ENCODE results near the gene SLC6A11. TPM values are rescaled to one million over a fixed set of nuclear protein-coding genes. Genes with fewer than 3 reads are reported as not detected.

The SLC6A11 gene
- total and polyA plus RNA-seq, 2 of the 13 experiments (the other 11 are each of a cell fraction or from before 2014, with no cell fraction given), result 17.9 to 34.5 TPM

- no peak overlapping the region for H3K4me3 ChIP-seq (replicated peaks in 1 of 3; ENCODE audit: insufficient read depth in 1 of 3, low read depth in 2 of 3, low read length in 3 of 3)
- TF ChIP-seq CCAR2 (optimal IDR thresholded peaks at IDR 0.05; ENCODE audit: low read depth, low read length) (no peak), ZNF713 (CRISPR knock-in tag; IDR thresholded peaks at IDR 0.05) (no peak), NFYB (CRISPR knock-in tag; IDR thresholded peaks at IDR 0.05) (0 out of 2 replicates have a peak, but pooled peaks have one; percentile 20), ZNF329 (CRISPR knock-in tag; IDR thresholded peaks at IDR 0.05; ENCODE audit: low read depth) (peak; percentile 97), USF2 (IDR thresholded peaks at IDR 0.05; ENCODE audit: low read depth, low read length) (peak; percentile 34; the same call in 1 of the 2 replicates), USF2 (CRISPR knock-in tag; IDR thresholded peaks at IDR 0.05; ENCODE audit: borderline replicate concordance) (peak; percentile 45; the same call in 1 of the 2 replicates), ZNF564 (CRISPR knock-in tag; IDR thresholded peaks at IDR 0.05) (no peak), NFYC (CRISPR knock-in tag; IDR thresholded peaks at IDR 0.05) (peak; percentile 48; the same call in 1 of the 2 replicates)
- FAIRE-seq (no peak), DNase-seq (ENCODE audit: low spot score) (no peak), ATAC-seq (no peak)
- intact Hi-C loops (cut with micrococcal nuclease; ENCODE audit: unreplicated experiment), result no loop called here
- in situ Hi-C loops (cut with HindIII; ENCODE audit: extremely low pct_ligation_motif_present, low pct_unique_long_range_greater_than_20kb), result no loop called here
- no peak overlapping the region for H3K27ac ChIP-seq (ENCODE audit: extremely low read length, insufficient read depth, low read length)
- no peak overlapping the region for H2AFZ ChIP-seq (ENCODE audit: low read length)
- no peaks in the 10 kb centered on the region for H4K20me1 ChIP-seq (ENCODE audit: insufficient read depth, low read length)
- BruUV-seq (replicated peaks), result no TSS peak
- H3K79me2 ChIP-seq (ENCODE audit: insufficient read depth, low read length), result no peaks in the 10 kb centered on the region
- peaks cover 0 to 13% of the 10 kb centered on the region in 2 experiments; a peak in 1 of 5 replicates for H3K27me3 ChIP-seq (ENCODE audit: control insufficient read depth in 1 of 2, insufficient read depth in 2 of 2, low read length in 2 of 2)
- peaks cover 35% of the 10 kb centered on the region for H3K4me1 ChIP-seq (ENCODE audit: insufficient read depth, low read length)
- ChIA-PET CTCF (ENCODE audit: low intra/inter-chr PET ratio, low total read pairs) (no interaction called here), POLR2A (no interaction called here)
- 43% methylated on average over 1 of the region's 1 CpG for WGBS (ENCODE audit: low lambda C conversion rate)
- H3K9ac ChIP-seq (ENCODE audit: insufficient read depth, low read depth, low read length), result no peak overlapping the region
- H3K36me3 ChIP-seq (replicated peaks in 1 of 2; ENCODE audit: control insufficient read depth in 1 of 2, insufficient read depth in 2 of 2, low read length in 2 of 2), result no peaks in the 10 kb centered on the region
- H3K4me2 ChIP-seq (ENCODE audit: low read depth, low read length), result no peak overlapping the region
- no peaks in the 10 kb centered on the region for H3K9me3 ChIP-seq (ENCODE audit: low read length)
These were observed 159.7 kb downstream of the SLC6A11 start for GRCh38 chr3:10975695-10976234.

Data from HepG2 (cell line).